HPDE6-E6E7 (cell line): ENCODE results near the gene MAGI2.
"Not testable (repeated sequence)": the region's sequence is repeated elsewhere in the genome, so short reads cannot be mapped to it uniquely, and the experiment has no call there.

Experiments used
- DNase-seq: peaks from one replicate; pipeline ENCODE4 v3.0.0; 2011; ENCODE audit warnings: missing footprints; ENCODE audit errors: extremely low spot score

Gene MAGI2

GRCh38 chr7:79451580-79451979, 1.9 kb downstream of the MAGI2 start:
- no peak for DNase-seq

DNA sequence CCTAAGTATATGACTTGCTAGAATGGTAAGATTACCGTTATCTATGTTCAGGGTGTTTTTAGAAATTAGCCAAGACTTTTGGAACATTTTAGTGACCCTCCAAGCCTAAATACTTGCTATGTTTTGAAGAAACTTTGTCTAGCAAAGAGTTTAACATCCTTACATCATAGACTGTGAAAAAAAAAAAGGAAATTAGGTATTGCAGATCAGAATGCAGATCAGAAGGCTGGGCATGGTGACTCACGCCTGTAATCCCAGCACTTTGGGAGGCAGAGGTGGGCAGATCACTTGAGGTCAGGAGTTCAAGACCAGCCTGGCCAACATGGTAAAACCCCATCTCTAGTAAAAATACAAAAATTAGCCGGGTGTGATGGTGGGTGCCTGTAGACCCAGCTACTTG, 10.7 kb downstream of the MAGI2 start:
- not testable (repeated sequence) for DNase-seq

DNA sequence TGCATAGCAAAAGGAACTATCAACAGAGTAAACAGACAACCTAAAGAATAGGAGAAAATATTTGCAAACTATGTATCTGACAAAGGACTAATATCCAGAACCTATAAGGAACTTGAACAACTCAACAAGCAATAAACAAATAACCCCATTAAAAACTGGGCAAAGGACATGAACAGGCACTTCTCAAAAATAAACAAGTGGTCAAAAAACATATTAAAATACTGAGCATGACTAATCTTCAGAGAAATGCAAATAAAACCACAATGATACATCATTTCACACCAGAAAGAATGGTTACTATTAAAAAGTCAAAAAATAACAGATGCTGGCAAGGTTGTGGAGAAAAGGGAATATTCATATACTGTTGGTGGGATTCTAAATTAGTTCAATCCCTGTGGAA, 17.1 kb downstream of the MAGI2 start:
- DNase-seq: no peak

- DNase-seq: no peak
These were observed 18.6 kb downstream of the MAGI2 start for GRCh38 chr7:79434867-79435266.

- no peak for DNase-seq
These were observed 19.4 kb downstream of the MAGI2 start for GRCh38 chr7:79434098-79434497.

DNA sequence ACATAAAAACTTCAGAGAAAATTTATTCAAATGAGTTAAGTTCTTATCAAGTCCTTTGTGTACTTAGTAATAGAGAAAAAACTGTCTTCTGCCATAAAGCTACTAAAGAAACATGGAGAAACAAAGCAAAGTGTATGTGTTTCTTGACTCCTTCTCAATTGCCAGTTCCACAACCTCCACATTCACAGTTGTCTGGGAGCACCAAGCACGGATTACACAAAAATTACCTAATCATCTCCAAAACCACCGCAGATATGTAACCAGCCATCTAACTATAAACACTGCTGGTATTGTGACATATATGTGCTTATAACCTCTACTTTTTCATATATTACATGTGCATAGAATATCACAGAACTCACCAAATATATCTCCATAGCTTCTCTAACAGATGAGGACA, 23.1 kb downstream of the MAGI2 start:
- DNase-seq: no peak

- DNase-seq: no peak
These were observed 27.8 kb downstream of the MAGI2 start for GRCh38 chr7:79425665-79426064.

- DNase-seq: no peak
These were observed 31.7 kb downstream of the MAGI2 start for GRCh38 chr7:79421751-79422150.

DNA sequence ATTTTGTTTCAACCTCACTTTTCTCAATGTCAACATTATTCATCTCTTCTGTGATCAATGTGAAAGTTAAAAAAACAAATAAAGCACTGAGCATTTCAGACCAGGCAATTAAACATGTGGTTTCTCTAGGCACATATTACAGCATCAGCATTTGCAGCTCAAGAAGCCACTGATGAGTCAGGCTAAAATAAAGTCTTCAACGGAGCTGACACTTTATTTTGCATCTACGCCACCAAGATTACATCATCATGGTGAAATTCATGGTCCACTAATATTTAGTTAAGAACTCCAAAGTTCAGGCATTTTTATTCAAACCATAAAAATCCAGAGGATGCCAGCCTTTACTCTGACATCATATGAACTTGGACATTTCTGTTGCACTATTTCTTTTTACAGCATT, 33.0 kb downstream of the MAGI2 start:
- DNase-seq: no peak

DNA sequence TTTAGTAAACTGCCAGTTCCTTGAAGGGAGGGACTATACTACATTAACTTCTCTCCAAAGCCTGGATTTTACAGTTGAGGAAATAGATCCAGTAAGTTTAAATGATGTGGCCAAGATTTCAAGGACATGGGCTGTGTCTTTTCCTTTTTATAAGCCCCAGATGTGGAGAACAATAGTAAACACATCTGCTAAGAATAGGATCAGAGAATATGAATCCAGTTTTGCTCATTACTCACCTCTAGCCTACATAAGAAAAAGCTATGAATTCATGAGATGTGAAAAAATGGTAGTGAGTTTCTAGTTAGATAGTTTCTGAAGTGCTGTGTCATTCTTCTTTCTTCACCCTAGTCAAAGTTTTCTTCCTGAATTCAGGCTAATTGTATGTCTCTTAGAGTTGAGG, 38.6 kb downstream of the MAGI2 start:
- DNase-seq: no peak

- DNase-seq: no peak
These were observed 40.6 kb downstream of the MAGI2 start for GRCh38 chr7:79412915-79413314.

DNA sequence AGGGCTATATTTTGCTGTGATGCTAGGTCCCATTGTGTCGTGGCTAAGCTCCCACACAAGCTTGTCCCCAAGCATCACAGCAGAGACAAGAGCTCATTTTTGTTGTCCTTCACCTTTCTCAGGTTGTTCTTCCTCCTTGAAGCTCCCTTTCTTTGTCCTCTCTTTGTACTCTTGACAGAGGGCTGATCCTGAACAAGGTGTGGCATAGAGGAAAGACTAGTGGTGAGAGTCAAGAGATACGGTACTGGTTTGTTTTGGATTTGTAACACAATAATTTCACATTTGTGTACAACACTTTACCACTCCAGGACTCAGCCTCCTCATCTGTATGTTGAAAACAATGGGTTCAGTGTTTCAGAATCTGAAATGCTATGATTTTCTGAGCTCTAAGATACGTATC, 41.0 kb downstream of the MAGI2 start:
- DNase-seq: no peak

GRCh38 chr7:79410345-79410744, 43.1 kb downstream of the MAGI2 start:
- no peak for DNase-seq

DNA sequence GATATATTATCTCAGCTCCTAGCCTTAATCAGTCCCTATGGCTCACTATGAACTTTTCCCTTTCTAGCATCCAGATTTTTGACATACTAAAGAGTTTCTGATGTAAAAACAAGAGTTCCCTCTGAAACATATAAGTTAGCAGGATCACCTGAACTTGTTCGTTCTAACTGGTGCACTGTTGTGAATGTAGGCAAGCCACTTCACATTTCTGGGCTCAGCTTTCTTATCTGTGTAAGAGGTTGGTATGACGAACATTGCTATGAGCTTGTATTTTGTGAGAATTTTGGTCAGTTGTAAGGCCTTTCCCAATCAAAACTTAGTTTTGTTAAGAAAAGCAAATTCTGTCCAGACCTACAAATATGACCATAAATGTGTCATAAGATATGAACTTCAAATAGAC, 46.1 kb downstream of the MAGI2 start:
- DNase-seq: no peak

- no peak for DNase-seq
These were observed 47.1 kb downstream of the MAGI2 start for GRCh38 chr7:79406371-79406770.

GRCh38 chr7:79405368-79405767, 48.1 kb downstream of the MAGI2 start:
- DNase-seq: no peak

DNA sequence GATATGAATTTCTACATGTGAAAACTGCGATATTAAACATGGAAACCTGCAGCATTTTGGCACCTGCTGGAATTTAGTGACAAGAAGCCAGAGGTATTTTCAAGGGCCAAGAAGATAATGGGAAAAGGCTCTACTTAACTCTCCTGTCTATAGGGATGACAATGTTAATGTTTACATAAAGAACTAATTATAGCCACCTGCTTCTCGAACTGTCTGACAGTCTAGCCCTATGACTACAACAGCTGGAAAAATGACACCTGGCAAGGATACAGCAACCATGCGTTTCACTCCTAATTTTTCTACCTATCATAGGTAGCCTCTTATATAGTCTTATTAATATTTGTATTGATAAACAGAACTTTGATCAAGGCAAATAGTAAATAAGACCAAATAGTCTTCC, 49.6 kb downstream of the MAGI2 start:
- DNase-seq: no peak

DNA sequence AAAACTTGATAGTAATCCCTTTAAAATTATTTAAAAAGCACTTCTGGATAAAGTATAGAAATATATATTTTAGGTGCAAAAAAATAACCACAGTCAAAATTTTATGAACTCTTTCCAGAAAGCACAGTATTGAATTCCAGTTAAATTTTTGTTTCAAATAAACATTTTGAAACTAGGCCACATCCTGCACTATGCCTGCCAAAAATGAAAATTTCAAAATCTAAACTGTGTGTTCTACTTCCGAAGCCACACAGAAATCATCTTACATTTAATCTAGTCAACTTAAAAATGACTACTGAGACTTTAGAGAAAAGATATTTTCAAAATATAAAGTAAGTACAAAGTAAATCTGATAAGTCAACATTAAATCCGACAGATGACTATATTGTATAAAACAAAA, 50.0 kb downstream of the MAGI2 start:
- DNase-seq: no peak

- no peak for DNase-seq
These were observed 52.2 kb downstream of the MAGI2 start for GRCh38 chr7:79401254-79401653.

GRCh38 chr7:79400222-79400621, 53.2 kb downstream of the MAGI2 start:
- DNase-seq: no peak

- no peak for DNase-seq
These were observed 55.2 kb downstream of the MAGI2 start for GRCh38 chr7:79398138-79398749.

GRCh38 chr7:79386688-79387422, 66.6 kb downstream of the MAGI2 start:
- no peak for DNase-seq

DNA sequence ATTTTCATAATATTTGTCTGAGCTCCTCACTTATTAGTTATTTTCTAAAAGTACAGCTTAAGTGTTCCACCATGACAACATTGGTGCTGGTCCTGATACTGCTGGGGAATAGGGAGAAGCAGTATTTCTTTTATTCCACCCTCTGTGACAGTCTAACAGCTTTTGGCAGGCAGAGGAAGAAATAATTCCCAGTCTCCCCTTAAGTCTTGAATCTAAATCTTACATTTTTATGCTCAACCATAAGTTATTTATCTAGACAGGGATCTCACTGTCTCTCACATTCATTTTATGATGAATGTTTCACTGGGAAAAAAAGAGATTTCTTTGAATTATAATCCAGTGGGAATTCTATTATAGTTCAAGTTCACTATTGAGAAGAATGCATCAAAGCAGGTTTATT, 71.5 kb downstream of the MAGI2 start:
- DNase-seq: no peak

GRCh38 chr7:79377097-79377496, 76.4 kb downstream of the MAGI2 start:
- DNase-seq: no peak
